H1 (cell line): ENCODE data around the gene EN2. TPM values are rescaled to one million over a fixed set of nuclear protein-coding genes. Genes with fewer than 3 reads are reported as not detected.

Experiments
- CTCF ChIA-PET: fragments of 300-600 bp; sonication (Branson Sonifier 250); formaldehyde crosslinking; loops from one replicate; lab custom pipeline; 2021; ENCODE audit not compliant: partially characterized antibody; lab: Charles Lee
- POLR2A ChIA-PET: fragments of 300-600 bp; sonication (Branson Sonifier 250); formaldehyde crosslinking; loops from one replicate; lab custom pipeline; 2021; ENCODE audit warnings: inconsistent platforms; ENCODE audit not compliant: partially characterized antibody; lab: Charles Lee
- DNase-seq, 2 experiments: peaks; one replicate each; pipeline versions ENCODE4 v3.0.0 to v3.0.0-alpha.2; 2010 to 2022; ENCODE audit warnings: low spot score in 2 of 2, low read depth in 1 of 2, mixed read lengths in 1 of 2
- FAIRE-seq: peaks from 2 replicates; lab custom pipeline; 2011; peaks lifted over from hg19 to GRCh38; lab: Jason Lieb, UNC
- H2AFZ ChIP-seq: 2 replicates; pipeline ENCODE4 v1.8.1; 2012; ENCODE audit warnings: low read length, inconsistent platforms
- H2AK5ac ChIP-seq: 2 replicates; pipeline ENCODE4 v1.6.1; 2013; ENCODE audit warnings: low read depth, low read length
- H2BK120ac ChIP-seq: replicated peaks from 2 replicates; pipeline ENCODE3; 2013; ENCODE audit warnings: low read depth, low read length, inconsistent platforms
- H2BK12ac ChIP-seq: 2 replicates; pipeline ENCODE4 v1.6.1; 2013; ENCODE audit warnings: low read depth, low read length
- H2BK15ac ChIP-seq: 2 replicates; pipeline ENCODE4 v1.6.1; 2013; ENCODE audit warnings: low read length
- H2BK20ac ChIP-seq: 2 replicates; pipeline ENCODE4 v1.6.1; 2013; ENCODE audit warnings: low read length
- H2BK5ac ChIP-seq: 2 replicates; pipeline ENCODE4 v1.6.1; 2013; ENCODE audit warnings: low read depth, low read length
- H3K14ac ChIP-seq: 2 replicates; pipeline ENCODE4 v1.6.1; 2013; ENCODE audit warnings: inconsistent platforms; ENCODE audit not compliant: insufficient read length
- H3K18ac ChIP-seq: 2 replicates; pipeline ENCODE4 v1.6.1; 2013; ENCODE audit warnings: low read length; ENCODE audit errors: extremely low read depth
- H3K23ac ChIP-seq: 2 replicates; pipeline ENCODE4 v1.6.1; 2013; ENCODE audit warnings: inconsistent platforms; ENCODE audit not compliant: insufficient read length
- H3K23me2 ChIP-seq: 2 replicates; pipeline ENCODE4 v1.6.1; 2013; ENCODE audit warnings: low read depth, low read length
- H3K27ac ChIP-seq: 2 replicates; pipeline ENCODE4 v1.6.1; 2011; ENCODE audit warnings: low read depth, low read length, inconsistent platforms
- H3K27me3 ChIP-seq, 4 experiments: replicated peaks in 1 of 4; 1 replicate in 1 of 4; 2 replicates in 3 of 4; pipeline versions ENCODE4 v1.6.1 to v1.8.1; 2011 to 2013; ENCODE audit warnings: low read length in 3 of 4, mild to moderate bottlenecking in 3 of 4, inconsistent platforms in 2 of 4, mixed read lengths in 2 of 4, moderate library complexity in 1 of 4; ENCODE audit not compliant: control insufficient read depth in 3 of 4, insufficient read depth in 3 of 4; ENCODE audit errors: extremely low read depth in 1 of 4
- H3K36me3 ChIP-seq, 4 experiments: 2 replicates each; pipeline versions ENCODE4 v1.6.1 to v1.8.1; 2011 to 2013; ENCODE audit warnings: mild to moderate bottlenecking in 4 of 4, low read length in 3 of 4, moderate library complexity in 2 of 4, control low read depth in 1 of 4, inconsistent platforms in 1 of 4; ENCODE audit not compliant: insufficient read depth in 4 of 4, control insufficient read depth in 2 of 4
- H3K4ac ChIP-seq: replicated peaks from 2 replicates; pipeline ENCODE3; 2013; ENCODE audit warnings: low read length, low read depth, mixed read lengths, inconsistent platforms; ENCODE audit not compliant: insufficient read length
- H3K4me1 ChIP-seq, 4 experiments: replicated peaks in 1 of 4; 1 replicate in 1 of 4; 2 replicates in 3 of 4; pipeline versions ENCODE4 v1.6.1 to v1.8.1; 2011 to 2013; ENCODE audit warnings: low read length in 3 of 4, inconsistent platforms in 2 of 4, mixed read lengths in 1 of 4; ENCODE audit not compliant: insufficient read depth in 4 of 4, control insufficient read depth in 3 of 4
- H3K4me2 ChIP-seq, 2 experiments: 2 replicates each; pipeline versions ENCODE4 v1.6.1 to v1.8.1; 2011 to 2013; ENCODE audit warnings: low read depth in 2 of 2, low read length in 2 of 2, control low read depth in 1 of 2, inconsistent platforms in 1 of 2, mild to moderate bottlenecking in 1 of 2; ENCODE audit not compliant: insufficient read depth in 1 of 2
- H3K4me3 ChIP-seq, 4 experiments: fragments of 200-600, 300-600 bp in 1 of 4; sonication (generic), shearing (Covaris generic), sonication (Bioruptor Twin) in 1 of 4; 2 replicates each; pipeline versions ENCODE4 v1.5.1 to v1.8.1; 2011 to 2016; ENCODE audit warnings: low read length in 4 of 4, low read depth in 3 of 4, control low read depth in 2 of 4, inconsistent platforms in 2 of 4, mild to moderate bottlenecking in 2 of 4, mixed read lengths in 1 of 4, moderate library complexity in 1 of 4; ENCODE audit not compliant: insufficient read depth in 2 of 4; ENCODE audit errors: extremely low read depth in 1 of 4
- H3K56ac ChIP-seq: replicated peaks from 2 replicates; pipeline ENCODE3; 2013; ENCODE audit warnings: low read depth, mild to moderate bottlenecking, mixed read lengths, low read length, inconsistent platforms; ENCODE audit not compliant: insufficient read length
- H3K79me1 ChIP-seq: 2 replicates; pipeline ENCODE4 v1.6.1; 2013; ENCODE audit warnings: low read depth, low read length, control low read depth
- H3K79me2 ChIP-seq, 2 experiments: 2 replicates each; pipeline versions ENCODE4 v1.6.1 to v1.8.1; 2012 to 2013; ENCODE audit warnings: low read length in 2 of 2, mild to moderate bottlenecking in 2 of 2, inconsistent platforms in 1 of 2; ENCODE audit not compliant: insufficient read depth in 2 of 2, control insufficient read depth in 1 of 2
- H3K9ac ChIP-seq, 4 experiments: replicated peaks in 1 of 4; 1 replicate in 1 of 4; 2 replicates in 3 of 4; pipeline versions ENCODE4 v1.6.1 to v1.8.1; 2011 to 2013; ENCODE audit warnings: low read depth in 3 of 4, low read length in 3 of 4, control low read depth in 2 of 4, mild to moderate bottlenecking in 2 of 4, moderate library complexity in 2 of 4, inconsistent platforms in 1 of 4; ENCODE audit errors: extremely low read depth in 1 of 4
- H3K9me3 ChIP-seq, 2 experiments: 2 replicates each; pipeline versions ENCODE4 v1.6.1 to v1.8.1; 2012 to 2013; ENCODE audit warnings: mild to moderate bottlenecking in 2 of 2, moderate library complexity in 2 of 2, control low read depth in 1 of 2, inconsistent platforms in 1 of 2, low read depth in 1 of 2, low read length in 1 of 2, mixed read lengths in 1 of 2; ENCODE audit not compliant: insufficient read depth in 2 of 2
- H4K20me1 ChIP-seq, 2 experiments: replicated peaks in 1 of 2; 2 replicates each; pipeline versions ENCODE3 to v1.8.1; 2011 to 2013; ENCODE audit warnings: inconsistent platforms in 2 of 2, low read length in 2 of 2, mild to moderate bottlenecking in 1 of 2; ENCODE audit not compliant: insufficient read depth in 2 of 2, control insufficient read depth in 1 of 2
- H4K5ac ChIP-seq: 2 replicates; pipeline ENCODE4 v1.6.1; 2013; ENCODE audit warnings: low read length, low read depth, mixed read lengths, inconsistent platforms; ENCODE audit not compliant: insufficient read length
- H4K8ac ChIP-seq: 2 replicates; pipeline ENCODE4 v1.8.0; 2013; ENCODE audit warnings: mild to moderate bottlenecking, moderate library complexity, low read length, inconsistent platforms; ENCODE audit not compliant: insufficient read depth; ENCODE audit errors: extremely low read depth
- H4K91ac ChIP-seq: replicated peaks from 2 replicates; pipeline ENCODE3; 2013; ENCODE audit warnings: low read length, mixed read lengths, inconsistent platforms; ENCODE audit not compliant: insufficient read length
- EP300 ChIP-seq, 2 experiments: IDR thresholded peaks; 1 replicate in 1 of 2; 2 replicates in 1 of 2; pipeline ENCODE4 v1.6.1; 2011 to 2012; ENCODE audit warnings: low read depth in 2 of 2, low read length in 2 of 2, mild to moderate bottlenecking in 2 of 2, borderline replicate concordance in 1 of 2, inconsistent platforms in 1 of 2, moderate library complexity in 1 of 2
- EZH2 ChIP-seq: fragments of 200-600 bp; sonication (generic); IDR thresholded peaks from 2 replicates; pipeline ENCODE4 v1.7.1; 2012; ENCODE audit warnings: low read depth, mild to moderate bottlenecking, moderate library complexity, low read length, inconsistent platforms; ENCODE audit not compliant: severe bottlenecking
- WGBS, 2 experiments: shearing (Covaris generic) in 1 of 2; methylation state at CpG; one replicate each; pipeline versions ENCODE4 v1.1.6 to v1.1.7; 2013 to 2015; ENCODE audit warnings: low lambda C conversion rate in 2 of 2, mixed read lengths in 2 of 2, inconsistent platforms in 1 of 2, low coverage in 1 of 2, missing lambda C conversion rate in 1 of 2; ENCODE audit not compliant: insufficient replicate concordance in 2 of 2, insufficient coverage in 1 of 2, insufficient read length in 1 of 2; ENCODE audit errors: extremely low coverage in 1 of 2, missing lambda C conversion rate in 1 of 2; 5-methylcytosine and 5-hydroxymethylcytosine counted together
- polyA plus RNA-seq, 7 experiments: library from polyadenylated mRNA; depleted of rRNA in 3 of 7; stranded (reverse) in 5 of 7; unstranded in 2 of 7; fragments of >200 nt in 5 of 7; fragments of 200-250 nt in 2 of 7; gene quantifications; 1 replicate in 5 of 7; 2 replicates in 1 of 7; 4 replicates in 1 of 7; pipeline versions ENCODE4 v1.2.1 to v1.2.3, GENCODE V29; 2011 to 2013; ENCODE audit warnings: missing spikeins in 2 of 7, mixed read lengths in 2 of 7
- total RNA-seq: library from RNA; stranded (reverse); fragmentation: NEBNext Ultra II Directional; extraction: Animal tissue kit (Norgen Biotek cat#: 25700); gene quantifications from 2 replicates; pipeline ENCODE4 v1.2.1, GENCODE V29; 2021

EN2 gene
- total and polyA plus RNA-seq, 2 of the 8 experiments (the other 6 are each of a cell fraction or from before 2014, with no cell fraction given) = not detected

- peaks cover 3% of the 10 kb centered on the region; the same call in 1 of the 2 replicates for H3K23me2 ChIP-seq
- no peaks in the 10 kb centered on the region for H3K79me1 ChIP-seq
- no peak overlapping the region for H4K91ac ChIP-seq
- no peak overlapping the region for H4K8ac ChIP-seq
- 55% methylated on average over 11 of the region's 11 CpGs; no CpG with 5 or more reads in 1 of the 2 experiments for WGBS, 2 experiments
- no peaks in the 10 kb centered on the region; a peak in 1 of 4 replicates for H3K9me3 ChIP-seq
- no peak overlapping the region for H3K9ac ChIP-seq
- peaks cover 17 to 85% (median 72%) of the 10 kb centered on the region in 4 experiments for H3K27me3 ChIP-seq
- H3K14ac ChIP-seq = no peak overlapping the region
- no peak overlapping the region for H2BK15ac ChIP-seq
- H4K20me1 ChIP-seq = peaks cover 0 to 3% of the 10 kb centered on the region in 2 experiments
- no peak overlapping the region for H2AFZ ChIP-seq
- ChIA-PET POLR2A (interaction anchor here (0.6 kb wide), 1 partner anchor 87 kb away, joined by 4 read pairs; no protein-coding TSS in a partner anchor), CTCF (interaction anchor here (0.6 to 1.5 kb wide), 6 partner anchors 19 to 249 kb away, joined by 3 to 4 read pairs (median 3); no protein-coding TSS in a partner anchor)
- FAIRE-seq = no peak
- no peak overlapping the region for H2BK120ac ChIP-seq
- H3K18ac ChIP-seq = peak overlapping the region; percentile 38; the same call in 1 of the 2 replicates
- TF ChIP-seq EP300 (IDR thresholded peaks at IDR 0.05; ENCODE audit: borderline replicate concordance in 1 of 2, low read depth in 2 of 2, low read length in 2 of 2) (no peak), EZH2 (peak; percentile 22)
- no peaks in the 10 kb centered on the region for H3K79me2 ChIP-seq
- no peak for DNase-seq
- 0 out of 2 replicates have a peak overlapping the region, but pooled peaks have one; percentile 63 for H2BK12ac ChIP-seq
- H3K4me3 ChIP-seq = peak overlapping the region; percentile 26 to 64 (median 42); a peak in 6 of 8 replicates
- no peak overlapping the region for H3K56ac ChIP-seq
- H4K5ac ChIP-seq = no peak overlapping the region
- no peak overlapping the region for H2AK5ac ChIP-seq
- no peak overlapping the region for H3K23ac ChIP-seq
- H3K27ac ChIP-seq = no peak overlapping the region
- H2BK20ac ChIP-seq = no peak overlapping the region; the same call in 1 of the 2 replicates
- no peak overlapping the region; the same call in 1 of the 2 replicates for H2BK5ac ChIP-seq
- H3K36me3 ChIP-seq = no peaks in the 10 kb centered on the region
- H3K4me1 ChIP-seq = peaks cover 0 to 19% (median 15%) of the 10 kb centered on the region in 4 experiments; a peak in 6 of 7 replicates
- peak overlapping the region; percentile 66 to 74 for H3K4me2 ChIP-seq
- H3K4ac ChIP-seq = no peak overlapping the region
Measured at GRCh38 chr7:155491812-155492211, 33.9 kb downstream of the EN2 start.
